ENCODE data around the gene KCMF1.

KCMF1 gene

DNA sequence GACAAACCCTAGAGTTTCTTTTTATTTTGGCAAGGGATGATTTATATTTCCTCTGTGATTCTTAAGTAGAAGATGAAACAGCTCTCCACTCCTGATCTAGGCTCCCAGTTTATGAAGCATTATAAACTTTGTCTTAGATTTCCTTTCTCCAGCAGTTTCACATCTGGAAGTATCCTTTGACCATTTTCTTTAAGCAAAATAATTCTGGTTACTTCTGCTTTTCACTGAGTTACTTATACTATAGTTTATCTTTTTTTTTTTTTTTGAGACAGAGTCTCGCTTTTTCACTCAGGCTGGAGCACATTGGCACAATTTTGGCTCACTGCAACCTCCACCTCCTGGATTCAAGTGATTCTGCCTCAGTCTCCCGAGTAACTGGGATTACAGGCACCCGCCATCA is 45.5 kb downstream of the KCMF1 start (continued):
- TF ChIP-seq, protein P1, sequence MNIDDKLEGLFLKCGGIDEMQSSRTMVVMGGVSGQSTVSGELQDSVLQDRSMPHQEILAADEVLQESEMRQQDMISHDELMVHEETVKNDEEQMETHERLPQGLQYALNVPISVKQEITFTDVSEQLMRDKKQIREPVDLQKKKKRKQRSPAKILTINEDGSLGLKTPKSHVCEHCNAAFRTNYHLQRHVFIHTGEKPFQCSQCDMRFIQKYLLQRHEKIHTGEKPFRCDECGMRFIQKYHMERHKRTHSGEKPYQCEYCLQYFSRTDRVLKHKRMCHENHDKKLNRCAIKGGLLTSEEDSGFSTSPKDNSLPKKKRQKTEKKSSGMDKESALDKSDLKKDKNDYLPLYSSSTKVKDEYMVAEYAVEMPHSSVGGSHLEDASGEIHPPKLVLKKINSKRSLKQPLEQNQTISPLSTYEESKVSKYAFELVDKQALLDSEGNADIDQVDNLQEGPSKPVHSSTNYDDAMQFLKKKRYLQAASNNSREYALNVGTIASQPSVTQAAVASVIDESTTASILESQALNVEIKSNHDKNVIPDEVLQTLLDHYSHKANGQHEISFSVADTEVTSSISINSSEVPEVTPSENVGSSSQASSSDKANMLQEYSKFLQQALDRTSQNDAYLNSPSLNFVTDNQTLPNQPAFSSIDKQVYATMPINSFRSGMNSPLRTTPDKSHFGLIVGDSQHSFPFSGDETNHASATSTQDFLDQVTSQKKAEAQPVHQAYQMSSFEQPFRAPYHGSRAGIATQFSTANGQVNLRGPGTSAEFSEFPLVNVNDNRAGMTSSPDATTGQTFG (tag by site-specific recombination; IDR thresholded peaks at IDR 0.05; ENCODE audit: borderline replicate concordance): no peak

DNA sequence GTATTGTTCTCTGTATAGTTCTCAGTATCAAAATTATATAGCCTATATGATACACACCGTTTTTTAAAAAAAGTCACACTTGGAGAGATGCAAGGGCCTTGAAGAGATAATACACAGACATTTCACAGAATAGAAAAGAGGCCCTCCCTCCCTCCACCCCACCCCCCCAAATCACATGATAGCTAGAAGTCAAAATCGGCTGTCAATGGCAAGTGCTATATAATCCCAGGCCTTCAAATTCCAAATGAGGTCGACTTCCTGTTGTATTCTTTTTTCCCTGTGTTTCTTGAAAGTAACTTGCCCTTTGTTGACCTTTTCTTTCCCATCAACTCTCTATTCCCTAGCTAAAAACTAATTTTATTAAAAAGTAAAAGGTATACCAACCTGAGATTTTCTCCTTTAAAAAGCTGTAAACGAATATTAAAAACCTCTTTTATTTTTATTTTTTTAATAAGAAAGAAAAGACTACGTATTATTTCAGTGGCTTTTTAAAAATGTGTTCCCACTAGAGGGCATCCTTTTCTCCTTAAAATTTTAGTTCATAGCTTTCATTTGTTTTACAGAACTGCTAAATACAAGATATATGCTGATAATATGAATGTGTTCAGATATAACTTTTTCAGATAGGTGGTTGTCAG is 46.6 kb downstream of the KCMF1 start:
- ChIA-PET POLR2A (interaction anchor here (0.6 kb wide), 1 partner anchor 95 kb away, joined by 4 read pairs; no protein-coding TSS in a partner anchor), CTCF (interaction anchor here (0.6 to 1.7 kb wide), 23 partner anchors 10 to 1179 kb away, joined by 3 to 6 read pairs (median 3); no protein-coding TSS in a partner anchor)
- no peaks in the 10 kb centered on the region; a peak in 1 of 3 replicates for H3K36me3 ChIP-seq (ENCODE audit: control insufficient read depth in 2 of 2, insufficient read depth in 1 of 2, low read length in 2 of 2)
- no peaks in the 10 kb centered on the region for H3K9me3 ChIP-seq (ENCODE audit: control insufficient read depth, insufficient read depth, low read depth, low read length)
- peaks cover 7% of the 10 kb centered on the region; the same call in 1 of the 2 replicates for H3K4me1 ChIP-seq (ENCODE audit: control insufficient read depth, insufficient read depth, low read length)
- no peak overlapping the region for H3K27ac ChIP-seq (ENCODE audit: extremely low read depth, low read depth, low read length)
- H3K4me3 ChIP-seq (ENCODE audit: low read depth, low read length): no peak overlapping the region
- no peak for TF ChIP-seq ZNF629 (tag by site-specific recombination; IDR thresholded peaks at IDR 0.05)
- TF ChIP-seq, protein P2, sequence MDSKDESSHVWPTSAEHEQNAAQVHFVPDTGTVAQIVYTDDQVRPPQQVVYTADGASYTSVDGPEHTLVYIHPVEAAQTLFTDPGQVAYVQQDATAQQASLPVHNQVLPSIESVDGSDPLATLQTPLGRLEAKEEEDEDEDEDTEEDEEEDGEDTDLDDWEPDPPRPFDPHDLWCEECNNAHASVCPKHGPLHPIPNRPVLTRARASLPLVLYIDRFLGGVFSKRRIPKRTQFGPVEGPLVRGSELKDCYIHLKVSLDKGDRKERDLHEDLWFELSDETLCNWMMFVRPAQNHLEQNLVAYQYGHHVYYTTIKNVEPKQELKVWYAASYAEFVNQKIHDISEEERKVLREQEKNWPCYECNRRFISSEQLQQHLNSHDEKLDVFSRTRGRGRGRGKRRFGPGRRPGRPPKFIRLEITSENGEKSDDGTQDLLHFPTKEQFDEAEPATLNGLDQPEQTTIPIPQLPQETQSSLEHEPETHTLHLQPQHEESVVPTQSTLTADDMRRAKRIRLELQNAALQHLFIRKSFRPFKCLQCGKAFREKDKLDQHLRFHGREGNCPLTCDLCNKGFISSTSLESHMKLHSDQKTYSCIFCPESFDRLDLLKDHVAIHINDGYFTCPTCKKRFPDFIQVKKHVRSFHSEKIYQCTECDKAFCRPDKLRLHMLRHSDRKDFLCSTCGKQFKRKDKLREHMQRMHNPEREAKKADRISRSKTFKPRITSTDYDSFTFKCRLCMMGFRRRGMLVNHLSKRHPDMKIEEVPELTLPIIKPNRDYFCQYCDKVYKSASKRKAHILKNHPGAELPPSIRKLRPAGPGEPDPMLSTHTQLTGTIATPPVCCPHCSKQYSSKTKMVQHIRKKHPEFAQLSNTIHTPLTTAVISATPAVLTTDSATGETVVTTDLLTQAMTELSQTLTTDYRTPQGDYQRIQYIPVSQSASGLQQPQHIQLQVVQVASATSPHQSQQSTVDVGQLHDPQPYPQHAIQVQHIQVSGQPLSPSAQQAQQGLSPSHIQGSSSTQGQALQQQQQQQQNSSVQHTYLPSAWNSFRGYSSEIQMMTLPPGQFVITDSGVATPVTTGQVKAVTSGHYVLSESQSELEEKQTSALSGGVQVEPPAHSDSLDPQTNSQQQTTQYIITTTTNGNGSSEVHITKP (tag by site-specific recombination; IDR thresholded peaks at IDR 0.05): no peak

DNA sequence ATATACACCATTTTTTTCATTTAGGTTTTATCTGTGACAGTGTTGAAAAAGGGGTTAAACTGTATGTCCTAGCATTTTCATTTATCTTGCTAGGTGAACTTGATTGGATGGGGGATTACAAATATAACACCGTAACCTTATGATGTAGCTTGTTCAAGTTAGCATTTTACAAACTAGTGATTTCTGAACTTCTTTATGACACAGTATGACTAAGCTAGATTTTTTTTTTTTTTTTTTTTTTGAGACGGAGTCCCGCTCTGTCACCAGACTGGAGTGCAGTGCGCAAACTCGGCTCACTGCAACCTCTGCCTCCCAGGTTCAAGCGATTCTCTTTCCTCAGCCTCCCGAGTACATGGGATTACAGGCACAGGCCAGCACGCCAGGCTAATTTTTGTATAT is 47.1 kb downstream of the KCMF1 start:
- TF ChIP-seq SCRT2 (tag by site-specific recombination; IDR thresholded peaks at IDR 0.05) (no peak), ZNF654 (tag by site-specific recombination; IDR thresholded peaks at IDR 0.05; ENCODE audit: low read depth) (no peak), ZFP69B (tag by site-specific recombination; IDR thresholded peaks at IDR 0.05) (no peak), ZNF416 (tag by site-specific recombination; IDR thresholded peaks at IDR 0.05) (no peak), ZNF514 (tag by site-specific recombination; IDR thresholded peaks at IDR 0.05) (no peak), ZNF132 (tag by site-specific recombination; IDR thresholded peaks at IDR 0.05; ENCODE audit: borderline replicate concordance) (no peak), GLIS2 (tag by site-specific recombination; IDR thresholded peaks at IDR 0.05) (no peak), ZNF433 (tag by site-specific recombination; IDR thresholded peaks at IDR 0.05; ENCODE audit: low read depth) (no peak), ZNF394 (tag by site-specific recombination; IDR thresholded peaks at IDR 0.05; ENCODE audit: borderline replicate concordance) (no peak), ZNF555 (tag by site-specific recombination; conservative IDR thresholded peaks at IDR 0.05) (no peak), ZNF221 (tag by site-specific recombination; IDR thresholded peaks at IDR 0.05; ENCODE audit: borderline replicate concordance) (no peak), KLF7 (tag by site-specific recombination; IDR thresholded peaks at IDR 0.05; ENCODE audit: borderline replicate concordance) (no peak), ZSCAN23 (tag by site-specific recombination; IDR thresholded peaks at IDR 0.05) (no peak), ZNF560 (tag by site-specific recombination; IDR thresholded peaks at IDR 0.05; ENCODE audit: borderline replicate concordance) (no peak), ZNF302 (tag by site-specific recombination; IDR thresholded peaks at IDR 0.05; ENCODE audit: low read depth) (no peak), ZNF354C (tag by site-specific recombination; IDR thresholded peaks at IDR 0.05; ENCODE audit: borderline replicate concordance, low read depth) (no peak), ZNF423 (tag by site-specific recombination; IDR thresholded peaks at IDR 0.05) (no peak)
- TF ChIP-seq, protein P3, sequence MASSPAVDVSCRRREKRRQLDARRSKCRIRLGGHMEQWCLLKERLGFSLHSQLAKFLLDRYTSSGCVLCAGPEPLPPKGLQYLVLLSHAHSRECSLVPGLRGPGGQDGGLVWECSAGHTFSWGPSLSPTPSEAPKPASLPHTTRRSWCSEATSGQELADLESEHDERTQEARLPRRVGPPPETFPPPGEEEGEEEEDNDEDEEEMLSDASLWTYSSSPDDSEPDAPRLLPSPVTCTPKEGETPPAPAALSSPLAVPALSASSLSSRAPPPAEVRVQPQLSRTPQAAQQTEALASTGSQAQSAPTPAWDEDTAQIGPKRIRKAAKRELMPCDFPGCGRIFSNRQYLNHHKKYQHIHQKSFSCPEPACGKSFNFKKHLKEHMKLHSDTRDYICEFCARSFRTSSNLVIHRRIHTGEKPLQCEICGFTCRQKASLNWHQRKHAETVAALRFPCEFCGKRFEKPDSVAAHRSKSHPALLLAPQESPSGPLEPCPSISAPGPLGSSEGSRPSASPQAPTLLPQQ (tag by site-specific recombination; IDR thresholded peaks at IDR 0.05): no peak
- TF ChIP-seq, protein P4, sequence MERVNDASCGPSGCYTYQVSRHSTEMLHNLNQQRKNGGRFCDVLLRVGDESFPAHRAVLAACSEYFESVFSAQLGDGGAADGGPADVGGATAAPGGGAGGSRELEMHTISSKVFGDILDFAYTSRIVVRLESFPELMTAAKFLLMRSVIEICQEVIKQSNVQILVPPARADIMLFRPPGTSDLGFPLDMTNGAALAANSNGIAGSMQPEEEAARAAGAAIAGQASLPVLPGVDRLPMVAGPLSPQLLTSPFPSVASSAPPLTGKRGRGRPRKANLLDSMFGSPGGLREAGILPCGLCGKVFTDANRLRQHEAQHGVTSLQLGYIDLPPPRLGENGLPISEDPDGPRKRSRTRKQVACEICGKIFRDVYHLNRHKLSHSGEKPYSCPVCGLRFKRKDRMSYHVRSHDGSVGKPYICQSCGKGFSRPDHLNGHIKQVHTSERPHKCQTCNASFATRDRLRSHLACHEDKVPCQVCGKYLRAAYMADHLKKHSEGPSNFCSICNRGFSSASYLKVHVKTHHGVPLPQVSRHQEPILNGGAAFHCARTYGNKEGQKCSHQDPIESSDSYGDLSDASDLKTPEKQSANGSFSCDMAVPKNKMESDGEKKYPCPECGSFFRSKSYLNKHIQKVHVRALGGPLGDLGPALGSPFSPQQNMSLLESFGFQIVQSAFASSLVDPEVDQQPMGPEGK (tag by site-specific recombination; IDR thresholded peaks at IDR 0.05): no peak
- no peak overlapping the region for H3K4me3 ChIP-seq (ENCODE audit: low read depth, low read length)
- H3K27ac ChIP-seq (ENCODE audit: extremely low read depth, low read depth, low read length): no peak overlapping the region
- CTCF ChIA-PET: interaction anchor here (0.6 to 1.7 kb wide), 20 partner anchors 11 to 1179 kb away, joined by 3 to 6 read pairs (median 3); no protein-coding TSS in a partner anchor
- H3K9me3 ChIP-seq (ENCODE audit: control insufficient read depth, insufficient read depth, low read depth, low read length): no peaks in the 10 kb centered on the region
- H3K4me1 ChIP-seq (ENCODE audit: control insufficient read depth, insufficient read depth, low read length): peaks cover 7% of the 10 kb centered on the region; the same call in 1 of the 2 replicates
- H3K36me3 ChIP-seq (ENCODE audit: control insufficient read depth in 2 of 2, insufficient read depth in 1 of 2, low read length in 2 of 2): no peaks in the 10 kb centered on the region; a peak in 1 of 3 replicates
- POLR2A ChIA-PET: interaction anchor here (0.6 kb wide), 1 partner anchor 94 kb away, joined by 4 read pairs; no protein-coding TSS in a partner anchor
